HepG2 (cell line): ENCODE data around the gene UTP11. TPM values are rescaled to one million over a fixed set of nuclear protein-coding genes. Genes with fewer than 3 reads are reported as not detected.

Experiments
- GATAD2A ChIP-seq: IDR thresholded peaks from 2 replicates; pipeline ENCODE4 v1.6.1; 2016
- MAF1 ChIP-seq: sonication (generic); formaldehyde crosslinking; IDR thresholded peaks from 2 replicates; pipeline ENCODE4 v1.5.0; 2020; ENCODE audit warnings: missing genetic modification reagents, borderline replicate concordance
- MED8 ChIP-seq: sonication (generic); formaldehyde crosslinking; IDR thresholded peaks from 2 replicates; pipeline ENCODE4 v1.8.1; 2023; ENCODE audit warnings: mild to moderate bottlenecking, missing genetic modification reagents; ENCODE audit not compliant: insufficient replicate concordance
- SATB2 ChIP-seq: sonication (generic); formaldehyde crosslinking; IDR thresholded peaks from 2 replicates; pipeline ENCODE4 v1.5.0; 2020; ENCODE audit warnings: missing genetic modification reagents
- TAF1 ChIP-seq: sonication (generic); formaldehyde crosslinking; IDR thresholded peaks from 2 replicates; pipeline ENCODE4 v1.4.0; 2020; ENCODE audit warnings: missing genetic modification reagents
- TSC22D2 ChIP-seq: sonication (generic); formaldehyde crosslinking; IDR thresholded peaks from 2 replicates; pipeline ENCODE4 v1.5.1; 2020; ENCODE audit warnings: missing genetic modification reagents, mild to moderate bottlenecking, borderline replicate concordance
- XBP1 ChIP-seq: sonication (generic); formaldehyde crosslinking; IDR thresholded peaks from 2 replicates; pipeline ENCODE4 v1.5.0; 2020; ENCODE audit warnings: missing genetic modification reagents
- ZBTB21 ChIP-seq: sonication (generic); formaldehyde crosslinking; IDR thresholded peaks from 2 replicates; pipeline ENCODE4 v1.4.0; 2020; ENCODE audit warnings: missing genetic modification reagents
- ZFY ChIP-seq: sonication (generic); formaldehyde crosslinking; IDR thresholded peaks from 2 replicates; pipeline ENCODE4 v1.4.0; 2020; ENCODE audit warnings: missing genetic modification reagents
- ZNF274 ChIP-seq: sonication (generic); formaldehyde crosslinking; IDR thresholded peaks from 2 replicates; pipeline ENCODE4 v1.5.1; 2020; ENCODE audit warnings: mild to moderate bottlenecking, missing genetic modification reagents
- ZNF430 ChIP-seq: sonication (generic); formaldehyde crosslinking; IDR thresholded peaks from 2 replicates; pipeline ENCODE4 v1.9.0; 2021; ENCODE audit warnings: mild to moderate bottlenecking, missing genetic modification reagents
- ZNF652 ChIP-seq: IDR thresholded peaks from 2 replicates; pipeline ENCODE4 v1.6.1; 2016; ENCODE audit warnings: low read depth, borderline replicate concordance
- ZNF703 ChIP-seq: sonication (generic); formaldehyde crosslinking; IDR thresholded peaks from 2 replicates; pipeline ENCODE4 v1.5.1; 2020; ENCODE audit warnings: missing genetic modification reagents, mild to moderate bottlenecking, moderate library complexity, borderline replicate concordance
- polyA plus RNA-seq, 8 experiments: library from polyadenylated mRNA; depleted of rRNA in 3 of 8; stranded (reverse) in 7 of 8; unstranded in 1 of 8; fragments of >200 nt; fragmentation: Illumina TruSeq in 4 of 8; extraction: Trizol in 4 of 8; gene quantifications; 2 replicates each; pipeline versions ENCODE4 v1.2.1 to v1.2.3, GENCODE V29; 2011 to 2016; ENCODE audit warnings: low read depth in 4 of 8, missing spikeins in 1 of 8, mixed read lengths in 1 of 8; ENCODE audit not compliant: insufficient read depth in 1 of 8
- total RNA-seq, 5 experiments: library from RNA; depleted of rRNA; stranded (reverse); fragments of >200 nt; fragmentation: Illumina TruSeq; extraction: Trizol; gene quantifications; 2 replicates each; pipeline ENCODE4 v1.2.3, GENCODE V29; 2016; ENCODE audit warnings: low read depth in 1 of 5
- TF ChIP-seq, protein P1 (sequence below): sonication (generic); IDR thresholded peaks from 2 replicates; pipeline ENCODE4 v1.6.1; 2016; ENCODE audit warnings: low read depth, borderline replicate concordance
- TF ChIP-seq, protein P2 (sequence below): IDR thresholded peaks from 2 replicates; pipeline ENCODE4 v1.6.1; 2012; ENCODE audit warnings: inconsistent platforms
- TF ChIP-seq, protein P3 (sequence below): sonication (generic); formaldehyde crosslinking; IDR thresholded peaks from 2 replicates; pipeline ENCODE4 v1.5.0; 2020; ENCODE audit warnings: missing genetic modification reagents, mild to moderate bottlenecking, borderline replicate concordance
- TF ChIP-seq, protein P4 (sequence below): sonication (generic); formaldehyde crosslinking; IDR thresholded peaks from 2 replicates; pipeline ENCODE4 v1.5.0; 2020; ENCODE audit warnings: mild to moderate bottlenecking, missing genetic modification reagents
- TF ChIP-seq, protein P5 (sequence below): sonication (generic); formaldehyde crosslinking; IDR thresholded peaks from 2 replicates; pipeline ENCODE4 v1.5.1; 2020; ENCODE audit warnings: mild to moderate bottlenecking, missing genetic modification reagents, moderate library complexity

The UTP11 gene
- total and polyA plus RNA-seq, 2 of the 13 experiments (the other 11 are each of a cell fraction or from before 2014, with no cell fraction given): 13.5 to 44.8 TPM

DNA sequence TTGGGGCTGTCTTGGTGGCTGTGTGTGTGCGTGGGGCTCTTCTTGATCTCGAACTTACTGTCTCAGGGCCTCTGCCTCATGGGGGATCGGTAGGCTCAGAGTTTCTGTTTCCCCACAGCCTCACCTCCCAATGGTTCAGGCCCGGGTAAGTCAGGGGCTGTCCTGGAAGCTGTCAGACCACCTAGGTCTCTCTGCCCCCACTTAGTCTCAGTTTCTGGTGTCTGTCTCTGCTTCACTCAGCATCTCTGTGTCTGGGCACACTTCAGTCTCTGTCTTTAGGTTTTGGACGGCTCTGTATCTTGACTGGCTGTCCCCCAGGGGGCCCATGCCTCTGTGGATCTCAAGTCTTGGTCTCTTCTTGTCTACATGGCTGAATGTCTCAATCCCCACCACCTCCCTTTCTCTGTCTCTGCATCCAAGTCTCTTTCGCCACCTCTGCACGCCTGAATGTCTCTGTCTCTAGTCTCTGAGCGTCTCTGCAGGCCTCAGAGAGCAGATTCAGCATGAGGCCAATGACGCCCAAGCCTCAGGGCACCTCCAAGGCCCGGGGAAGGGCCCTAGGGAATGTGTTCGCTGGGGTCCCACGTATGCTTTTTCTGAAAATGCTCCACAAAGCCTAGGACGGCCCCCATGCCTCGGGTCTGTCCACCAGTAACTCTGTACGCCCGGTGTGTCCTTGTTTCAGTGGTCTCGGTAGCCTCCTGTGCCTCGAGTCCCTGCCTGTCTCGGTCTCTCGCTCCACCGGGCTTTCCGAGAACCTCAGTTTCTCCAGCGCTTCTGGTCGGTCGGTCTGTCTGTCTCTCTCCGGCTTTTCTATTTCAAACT lies 8.0 kb upstream of the UTP11 start (continued):
- TF ChIP-seq ZNF703 (no peak), ZNF430 (CRISPR knock-in tag) (0 out of 2 replicates have a peak, but pooled peaks have one; percentile 42), MAF1 (CRISPR knock-in tag) (no peak), ZFY (CRISPR knock-in tag) (peak; percentile 14; the same call in 1 of the 2 replicates), MED8 (CRISPR knock-in tag) (no peak), ZBTB21 (CRISPR knock-in tag) (no peak), ZNF274 (0 out of 2 replicates have a peak, but pooled peaks have one; percentile 23), TAF1 (0 out of 2 replicates have a peak, but pooled peaks have one; percentile 9), TSC22D2 (CRISPR knock-in tag) (no peak), XBP1 (CRISPR knock-in tag) (no peak), ZNF652 (CRISPR knock-in tag) (no peak), SATB2 (no peak), GATAD2A (CRISPR knock-in tag) (no peak)
- TF ChIP-seq, protein P1, sequence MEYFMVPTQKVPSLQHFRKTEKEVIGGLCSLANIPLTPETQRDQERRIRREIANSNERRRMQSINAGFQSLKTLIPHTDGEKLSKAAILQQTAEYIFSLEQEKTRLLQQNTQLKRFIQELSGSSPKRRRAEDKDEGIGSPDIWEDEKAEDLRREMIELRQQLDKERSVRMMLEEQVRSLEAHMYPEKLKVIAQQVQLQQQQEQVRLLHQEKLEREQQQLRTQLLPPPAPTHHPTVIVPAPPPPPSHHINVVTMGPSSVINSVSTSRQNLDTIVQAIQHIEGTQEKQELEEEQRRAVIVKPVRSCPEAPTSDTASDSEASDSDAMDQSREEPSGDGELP: no peak
- TF ChIP-seq, protein P2, sequence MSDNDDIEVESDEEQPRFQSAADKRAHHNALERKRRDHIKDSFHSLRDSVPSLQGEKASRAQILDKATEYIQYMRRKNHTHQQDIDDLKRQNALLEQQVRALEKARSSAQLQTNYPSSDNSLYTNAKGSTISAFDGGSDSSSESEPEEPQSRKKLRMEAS: 0 out of 2 replicates have a peak, but pooled peaks have one; percentile 22
- TF ChIP-seq, protein P3, sequence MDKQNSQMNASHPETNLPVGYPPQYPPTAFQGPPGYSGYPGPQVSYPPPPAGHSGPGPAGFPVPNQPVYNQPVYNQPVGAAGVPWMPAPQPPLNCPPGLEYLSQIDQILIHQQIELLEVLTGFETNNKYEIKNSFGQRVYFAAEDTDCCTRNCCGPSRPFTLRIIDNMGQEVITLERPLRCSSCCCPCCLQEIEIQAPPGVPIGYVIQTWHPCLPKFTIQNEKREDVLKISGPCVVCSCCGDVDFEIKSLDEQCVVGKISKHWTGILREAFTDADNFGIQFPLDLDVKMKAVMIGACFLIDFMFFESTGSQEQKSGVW (CRISPR knock-in tag): no peak
- TF ChIP-seq, protein P4, sequence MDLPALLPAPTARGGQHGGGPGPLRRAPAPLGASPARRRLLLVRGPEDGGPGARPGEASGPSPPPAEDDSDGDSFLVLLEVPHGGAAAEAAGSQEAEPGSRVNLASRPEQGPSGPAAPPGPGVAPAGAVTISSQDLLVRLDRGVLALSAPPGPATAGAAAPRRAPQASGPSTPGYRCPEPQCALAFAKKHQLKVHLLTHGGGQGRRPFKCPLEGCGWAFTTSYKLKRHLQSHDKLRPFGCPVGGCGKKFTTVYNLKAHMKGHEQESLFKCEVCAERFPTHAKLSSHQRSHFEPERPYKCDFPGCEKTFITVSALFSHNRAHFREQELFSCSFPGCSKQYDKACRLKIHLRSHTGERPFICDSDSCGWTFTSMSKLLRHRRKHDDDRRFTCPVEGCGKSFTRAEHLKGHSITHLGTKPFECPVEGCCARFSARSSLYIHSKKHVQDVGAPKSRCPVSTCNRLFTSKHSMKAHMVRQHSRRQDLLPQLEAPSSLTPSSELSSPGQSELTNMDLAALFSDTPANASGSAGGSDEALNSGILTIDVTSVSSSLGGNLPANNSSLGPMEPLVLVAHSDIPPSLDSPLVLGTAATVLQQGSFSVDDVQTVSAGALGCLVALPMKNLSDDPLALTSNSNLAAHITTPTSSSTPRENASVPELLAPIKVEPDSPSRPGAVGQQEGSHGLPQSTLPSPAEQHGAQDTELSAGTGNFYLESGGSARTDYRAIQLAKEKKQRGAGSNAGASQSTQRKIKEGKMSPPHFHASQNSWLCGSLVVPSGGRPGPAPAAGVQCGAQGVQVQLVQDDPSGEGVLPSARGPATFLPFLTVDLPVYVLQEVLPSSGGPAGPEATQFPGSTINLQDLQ (CRISPR knock-in tag): no peak
- TF ChIP-seq, protein P5, sequence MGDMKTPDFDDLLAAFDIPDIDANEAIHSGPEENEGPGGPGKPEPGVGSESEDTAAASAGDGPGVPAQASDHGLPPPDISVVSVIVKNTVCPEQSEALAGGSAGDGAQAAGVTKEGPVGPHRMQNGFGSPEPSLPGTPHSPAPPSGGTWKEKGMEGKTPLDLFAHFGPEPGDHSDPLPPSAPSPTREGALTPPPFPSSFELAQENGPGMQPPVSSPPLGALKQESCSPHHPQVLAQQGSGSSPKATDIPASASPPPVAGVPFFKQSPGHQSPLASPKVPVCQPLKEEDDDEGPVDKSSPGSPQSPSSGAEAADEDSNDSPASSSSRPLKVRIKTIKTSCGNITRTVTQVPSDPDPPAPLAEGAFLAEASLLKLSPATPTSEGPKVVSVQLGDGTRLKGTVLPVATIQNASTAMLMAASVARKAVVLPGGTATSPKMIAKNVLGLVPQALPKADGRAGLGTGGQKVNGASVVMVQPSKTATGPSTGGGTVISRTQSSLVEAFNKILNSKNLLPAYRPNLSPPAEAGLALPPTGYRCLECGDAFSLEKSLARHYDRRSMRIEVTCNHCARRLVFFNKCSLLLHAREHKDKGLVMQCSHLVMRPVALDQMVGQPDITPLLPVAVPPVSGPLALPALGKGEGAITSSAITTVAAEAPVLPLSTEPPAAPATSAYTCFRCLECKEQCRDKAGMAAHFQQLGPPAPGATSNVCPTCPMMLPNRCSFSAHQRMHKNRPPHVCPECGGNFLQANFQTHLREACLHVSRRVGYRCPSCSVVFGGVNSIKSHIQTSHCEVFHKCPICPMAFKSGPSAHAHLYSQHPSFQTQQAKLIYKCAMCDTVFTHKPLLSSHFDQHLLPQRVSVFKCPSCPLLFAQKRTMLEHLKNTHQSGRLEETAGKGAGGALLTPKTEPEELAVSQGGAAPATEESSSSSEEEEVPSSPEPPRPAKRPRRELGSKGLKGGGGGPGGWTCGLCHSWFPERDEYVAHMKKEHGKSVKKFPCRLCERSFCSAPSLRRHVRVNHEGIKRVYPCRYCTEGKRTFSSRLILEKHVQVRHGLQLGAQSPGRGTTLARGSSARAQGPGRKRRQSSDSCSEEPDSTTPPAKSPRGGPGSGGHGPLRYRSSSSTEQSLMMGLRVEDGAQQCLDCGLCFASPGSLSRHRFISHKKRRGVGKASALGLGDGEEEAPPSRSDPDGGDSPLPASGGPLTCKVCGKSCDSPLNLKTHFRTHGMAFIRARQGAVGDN (CRISPR knock-in tag): peak; percentile 49
